Adrenal gland (tissue), 12 donors: ENCODE measurements around the gene KCTD19. TPM values are rescaled to one million over a fixed set of nuclear protein-coding genes. Genes with fewer than 3 reads are reported as not detected.

ENCODE experiments used
- DNase-seq, 7 donors: peaks; one replicate each; pipeline ENCODE4 v3.0.0-alpha.2; 2019 to 2020
- H3K27ac ChIP-seq, 5 donors: fragments of 200-600 bp; sonication (generic) in 4 of 5; 1 replicate in 3 of 5; 2 replicates in 2 of 5; pipeline versions ENCODE4 v1.5.1 to v1.8.0; 2016 to 2020; ENCODE audit warnings: mild to moderate bottlenecking in 1 of 5
- H3K27me3 ChIP-seq: fragments of 200-600 bp; 2 replicates; pipeline ENCODE4 v1.8.0; 2021
- H3K36me3 ChIP-seq, 2 donors: fragments of 200-600 bp; replicated peaks in 1 of 2; 1 replicate in 1 of 2; 2 replicates in 1 of 2; pipeline versions ENCODE4 v1.5.1 to v1.8.0; 2018 to 2022
- H3K4me1 ChIP-seq, 2 donors: fragments of 200-600 bp; replicated peaks in 1 of 2; 1 replicate in 1 of 2; 2 replicates in 1 of 2; pipeline versions ENCODE4 v1.5.1 to v1.8.0; 2018 to 2021
- H3K4me3 ChIP-seq, 4 donors: fragments of 200-600 bp; sonication (generic) in 3 of 4; one replicate each; pipeline ENCODE4 v1.5.1; 2016 to 2018
- H3K9me3 ChIP-seq, 3 donors: fragments of 200-600 bp; sonication (generic) in 1 of 3; replicated peaks in 1 of 3; 1 replicate in 2 of 3; 2 replicates in 1 of 3; pipeline versions ENCODE4 v1.5.1 to v1.8.0; 2016 to 2021
- CTCF ChIP-seq, 6 experiments: fragments of 450-650 bp in 4 of 6; fragments of 200-600 bp in 2 of 6; sonication (generic) in 1 of 6; IDR thresholded peaks; 1 replicate in 5 of 6; 2 replicates in 1 of 6; pipeline versions ENCODE4 v1.5.1 to v1.8.0; 2016 to 2021; ENCODE audit warnings: antibody characterized with exemption in 6 of 6, mild to moderate bottlenecking in 2 of 6, moderate library complexity in 1 of 6
- POLR2A ChIP-seq, 2 donors: fragments of 450-650 bp; IDR thresholded peaks; one replicate each; pipeline ENCODE4 v1.6.1; 2017; ENCODE audit warnings: antibody characterized with exemption in 2 of 2, mild to moderate bottlenecking in 2 of 2, moderate library complexity in 1 of 2
- WGBS, 4 donors: extraction: QIAGEN DNeasy Blood & Tissue Kit in 2 of 4; methylation state at CpG; one replicate each; pipeline versions ENCODE4 v1.1.5 to v1.1.7; 2013 to 2017; 5-methylcytosine and 5-hydroxymethylcytosine counted together
- intact Hi-C, 2 donors: fragments of 100-400 bp; cut with DNase I; formaldehyde crosslinking; loops; one replicate each; pipeline versions ENCODE4 v1.14.1 to v1.15.0; 2022 to 2023
- polyA plus RNA-seq, 3 donors: library from polyadenylated mRNA; stranded (reverse); fragments of 200-250 nt in 2 of 3; fragments of 350-450 nt in 1 of 3; fragmentation: Illumina TruSeq in 1 of 3; extraction: RNeasy Lipid Tissue Mini Kit (QIAGEN cat#74804) in 1 of 3; gene quantifications; one replicate each; pipeline ENCODE4 v1.2.3, GENCODE V29; 2013 to 2014
- total RNA-seq, 9 donors: library from RNA; depleted of rRNA in 4 of 9; stranded (reverse); fragments of >200 nt in 4 of 9; fragments of 120-200 nt in 1 of 9; fragmentation: NEBNext Ultra II Directional in 1 of 9; extraction: Animal tissue kit (Norgen Biotek cat#: 25700) in 1 of 9; gene quantifications; one replicate each; pipeline versions ENCODE4 v1.1.0 to v1.2.4, GENCODE V29; 2013 to 2023
- donor health status: healthy with polysubstance abuse.
- donor health status: Bipolar disorder and iron deficiency.
- donor health status: DM: yes; HTN: yes; CAD: no.
- donor health status: DM: no; HTN: no; CAD: no.
- donor health status: DM: no; HTN: no; CAD: no.
- donor health status: DM: yes; HTN: yes; CAD: no.

KCTD19 gene
- total and polyA plus RNA-seq, 12 donors = 0.04 to 3.2 (median 0.18) TPM; not detected in 7

GRCh38 chr16:67342616-67343015 lies 16.1 kb upstream of the KCTD19 start:
- Histone ChIP-seq H3K9me3 (no peaks in the 10 kb centered on the region), H3K36me3 (no peaks in the 10 kb centered on the region), H3K27me3 (no peaks in the 10 kb centered on the region), H3K4me1 (no peaks in the 10 kb centered on the region), H3K27ac (no peak overlapping the region), H3K4me3 (no peak overlapping the region)
- WGBS, 4 donors = 94 to 96% (median 94%) methylated on average over 4 of the region's 4 CpGs
- no peak for DNase-seq
- no peak for TF ChIP-seq CTCF (IDR thresholded peaks at IDR 0.05)
- no peak for TF ChIP-seq POLR2A (IDR thresholded peaks at IDR 0.05)
- intact Hi-C loops = no loop called here

- H3K27me3 ChIP-seq = no peaks in the 10 kb centered on the region
- H3K4me1 ChIP-seq = no peaks in the 10 kb centered on the region
- no peak overlapping the region for H3K4me3 ChIP-seq
- H3K36me3 ChIP-seq = no peaks in the 10 kb centered on the region
- no peak for DNase-seq
- TF ChIP-seq POLR2A (IDR thresholded peaks at IDR 0.05) (no peak), CTCF (IDR thresholded peaks at IDR 0.05) (no peak)
- WGBS, 4 donors = 89 to 98% (median 93%) methylated on average over 3 of the region's 3 CpGs
- no peaks in the 10 kb centered on the region for H3K9me3 ChIP-seq
- intact Hi-C loops = no loop called here
- H3K27ac ChIP-seq = no peak overlapping the region
Observed at GRCh38 chr16:67341250-67341649, 14.7 kb upstream of the KCTD19 start.

GRCh38 chr16:67339453-67339852 lies 12.9 kb upstream of the KCTD19 start:
- no peaks in the 10 kb centered on the region for H3K9me3 ChIP-seq
- intact Hi-C loops = no loop called here
- no peaks in the 10 kb centered on the region for H3K27me3 ChIP-seq
- no peak for DNase-seq
- 35 to 43% (median 40%) methylated on average over 2 of the region's 2 CpGs for WGBS, 4 donors
- no peak overlapping the region for H3K27ac ChIP-seq
- no peaks in the 10 kb centered on the region for H3K4me1 ChIP-seq
- TF ChIP-seq POLR2A (IDR thresholded peaks at IDR 0.05) = no peak
- no peak overlapping the region for H3K4me3 ChIP-seq
- H3K36me3 ChIP-seq = no peaks in the 10 kb centered on the region

- Histone ChIP-seq H3K4me1 (no peaks in the 10 kb centered on the region), H3K27me3 (no peaks in the 10 kb centered on the region), H3K4me3 (no peak overlapping the region), H3K9me3 (no peaks in the 10 kb centered on the region), H3K36me3 (no peaks in the 10 kb centered on the region), H3K27ac (no peak overlapping the region)
- WGBS, 4 donors = 80 to 94% (median 88%) methylated on average over 1 of the region's 1 CpG
- intact Hi-C loops = no loop called here
- no peak for DNase-seq
- TF ChIP-seq CTCF (IDR thresholded peaks at IDR 0.05) (no peak), POLR2A (IDR thresholded peaks at IDR 0.05) (no peak)
Observed at GRCh38 chr16:67336648-67337047, 10.1 kb upstream of the KCTD19 start.

- no peak for DNase-seq
- H3K36me3 ChIP-seq = no peaks in the 10 kb centered on the region
- no peak overlapping the region for H3K27ac ChIP-seq
- 73 to 81% (median 77%) methylated on average over 1 of the region's 1 CpG for WGBS, 4 donors
- intact Hi-C loops = no loop called here
- H3K9me3 ChIP-seq = no peaks in the 10 kb centered on the region
- no peaks in the 10 kb centered on the region for H3K27me3 ChIP-seq
- no peak overlapping the region for H3K4me3 ChIP-seq
- no peaks in the 10 kb centered on the region for H3K4me1 ChIP-seq
- TF ChIP-seq POLR2A (IDR thresholded peaks at IDR 0.05) (no peak), CTCF (IDR thresholded peaks at IDR 0.05) (no peak)
Observed at GRCh38 chr16:67336116-67336515, 9.6 kb upstream of the KCTD19 start.
